GM08714 (cell line): ENCODE data around the gene EPM2A.
"Not testable (repeated sequence)": the region's sequence is repeated elsewhere in the genome, so short reads cannot be mapped to it uniquely, and the experiment has no call there.

ENCODE experiments used
- H3K4me3 ChIP-seq: fragments of 200-500 bp; sonication (Bioruptor generic); 2 replicates; pipeline ENCODE4 v1.5.1; 2014; ENCODE audit warnings: mild to moderate bottlenecking, low read length, inconsistent platforms
- ZNF274 ChIP-seq: IDR thresholded peaks from 2 replicates; pipeline ENCODE4 v1.6.1; 2012; ENCODE audit warnings: mild to moderate bottlenecking, low read depth, low read length

Gene EPM2A

DNA sequence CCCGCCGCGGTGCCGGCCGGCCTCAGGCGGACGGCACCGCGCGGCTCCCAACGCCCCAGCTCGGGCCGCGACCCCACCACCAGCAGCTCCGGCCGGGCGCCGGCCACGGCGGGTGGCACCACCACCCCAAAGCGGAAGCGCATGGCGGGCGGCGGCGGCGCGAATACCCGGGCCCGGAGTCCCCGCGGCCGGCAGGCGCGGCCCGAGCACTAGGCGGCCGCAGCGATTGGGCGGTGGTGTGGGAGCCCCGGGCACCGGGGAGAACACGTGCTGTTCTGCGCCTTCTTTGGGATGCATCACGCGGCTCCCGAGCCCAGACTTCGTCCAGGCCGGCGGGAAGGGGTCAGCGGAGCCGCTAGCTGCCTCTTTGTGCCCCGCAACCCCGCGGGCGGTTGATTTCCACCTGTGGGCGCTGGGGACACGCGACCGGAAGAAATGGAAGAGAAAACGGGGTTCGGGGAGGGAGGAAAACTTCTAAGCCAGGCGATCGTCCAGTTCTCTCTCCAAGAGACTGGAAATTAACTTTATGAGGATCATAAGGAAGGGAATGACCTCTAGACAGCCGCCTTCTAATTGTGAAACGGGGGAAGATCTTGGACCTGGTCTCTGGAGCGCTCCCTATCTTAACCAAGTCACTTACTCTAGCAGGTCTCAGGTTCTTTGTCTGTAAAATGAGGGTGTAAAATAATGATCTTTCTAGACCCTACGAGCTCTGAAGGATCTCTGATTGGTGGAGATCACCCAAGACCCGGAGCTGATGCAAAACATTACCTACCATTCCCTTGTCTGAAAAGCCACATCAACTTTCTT is at the start of gene EPM2A:
Gene EPM2A, minus strand, starts transcription at position 165 of the 810 bp plus-strand sequence. Its CDS starts 22 bp downstream, at position 143.
- TF ChIP-seq ZNF274: no peak
- peak within 1 kb of the TSS; percentile 95 for H3K4me3 ChIP-seq

DNA sequence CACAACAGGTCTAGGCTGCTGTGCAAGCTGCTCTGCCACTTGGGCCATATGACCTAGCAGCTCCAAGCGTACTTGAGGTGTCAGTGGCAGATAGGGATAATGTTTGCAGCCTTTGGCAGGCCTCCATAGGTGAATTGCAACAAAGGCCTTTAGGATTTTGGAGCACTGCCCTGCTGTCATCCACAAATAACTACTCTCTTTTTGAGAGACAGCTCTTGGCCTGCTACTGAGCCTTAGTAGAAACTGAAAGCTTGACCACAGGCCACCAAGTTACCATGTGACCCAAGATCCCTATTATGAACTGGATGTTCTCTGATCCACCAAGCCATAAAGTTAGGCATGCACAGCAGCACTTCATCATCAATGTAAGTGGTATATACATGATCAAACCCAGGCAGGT is 49.4 kb upstream of the EPM2A start:
- no peak overlapping the region for H3K4me3 ChIP-seq
- no peak for TF ChIP-seq ZNF274

DNA sequence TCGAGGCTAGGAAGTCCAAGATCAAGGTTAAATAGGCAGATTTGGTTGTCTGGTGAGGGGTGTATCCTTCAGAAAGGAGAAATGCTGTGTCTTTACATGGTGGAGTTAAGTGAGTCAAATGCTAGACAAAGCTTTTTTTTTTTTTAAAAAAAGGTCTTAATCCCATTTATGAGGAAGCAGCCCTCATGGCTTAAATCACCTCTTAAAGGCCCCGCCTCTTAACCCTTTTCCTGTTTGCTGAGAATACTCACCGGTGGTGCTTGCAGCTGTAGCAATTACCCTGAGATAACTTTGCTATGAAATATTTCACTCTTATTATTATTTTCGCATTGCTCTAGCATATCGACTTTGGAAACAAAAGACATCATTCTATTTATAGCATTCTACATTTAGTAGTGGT is 48.5 kb upstream of the EPM2A start:
- TF ChIP-seq ZNF274: no peak
- no peak overlapping the region for H3K4me3 ChIP-seq

DNA sequence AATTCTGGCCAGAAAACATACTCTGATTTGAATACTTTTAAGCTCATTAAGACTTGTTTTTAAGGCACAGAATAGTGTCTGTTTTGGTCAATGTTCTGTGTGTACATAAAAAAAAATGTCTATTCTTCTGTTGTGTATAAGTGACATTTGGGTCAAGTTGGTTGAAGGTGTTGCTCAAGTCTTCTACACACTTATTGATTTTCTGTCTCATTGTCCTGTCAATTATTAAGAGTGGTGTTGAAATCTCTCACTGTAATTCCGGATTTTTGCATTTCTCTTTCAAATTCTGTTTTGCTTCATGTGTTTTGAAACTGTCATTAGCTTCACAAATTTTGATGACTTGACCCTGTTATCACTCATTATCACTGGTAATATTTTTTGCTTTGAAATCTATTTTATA is 37.5 kb upstream of the EPM2A start:
- H3K4me3 ChIP-seq: no peak overlapping the region
- TF ChIP-seq ZNF274: no peak

DNA sequence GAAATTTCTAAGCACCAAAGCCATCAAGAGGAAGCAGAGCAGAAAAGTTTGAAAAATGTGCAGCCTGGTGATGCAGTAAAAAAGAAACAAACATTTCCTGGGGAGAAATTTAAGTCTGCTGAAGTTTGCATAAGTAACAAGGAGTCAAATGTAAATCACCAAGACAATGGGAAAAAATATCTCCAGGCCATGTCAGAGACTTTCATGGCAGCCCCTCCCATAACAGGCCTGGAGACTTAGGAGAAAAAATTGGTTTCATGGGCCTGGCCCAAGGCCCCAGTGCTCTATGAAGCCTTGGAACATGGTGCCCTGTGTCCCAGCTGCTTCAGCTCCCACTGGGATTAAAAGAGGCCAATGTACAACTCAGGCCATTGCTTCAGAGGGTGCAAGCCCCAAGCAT is 30.1 kb upstream of the EPM2A start:
- TF ChIP-seq ZNF274: no peak

DNA sequence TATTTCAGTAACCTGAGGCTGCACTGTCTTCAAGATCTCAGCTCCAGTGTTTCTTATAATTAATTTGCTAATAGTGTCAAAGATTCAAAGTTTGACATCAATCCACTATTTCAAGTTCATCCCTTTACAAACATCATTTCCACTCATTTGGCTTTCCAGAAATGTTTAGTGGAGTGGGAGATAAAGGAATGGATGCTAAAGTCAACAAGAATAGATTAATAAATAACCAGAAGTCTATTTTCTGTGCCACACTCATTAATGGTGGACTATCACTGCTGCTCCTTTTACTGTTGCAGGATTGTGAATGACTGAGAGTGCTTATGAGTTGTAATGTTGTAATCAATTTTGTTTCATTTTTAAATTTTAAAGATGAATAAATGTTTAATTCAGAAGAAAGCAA is 28.4 kb upstream of the EPM2A start:
- H3K4me3 ChIP-seq: no peak overlapping the region
- TF ChIP-seq ZNF274: no peak

More for the DNA sequence above, 30.1 kb upstream of the EPM2A start:
- no peak overlapping the region for H3K4me3 ChIP-seq

DNA sequence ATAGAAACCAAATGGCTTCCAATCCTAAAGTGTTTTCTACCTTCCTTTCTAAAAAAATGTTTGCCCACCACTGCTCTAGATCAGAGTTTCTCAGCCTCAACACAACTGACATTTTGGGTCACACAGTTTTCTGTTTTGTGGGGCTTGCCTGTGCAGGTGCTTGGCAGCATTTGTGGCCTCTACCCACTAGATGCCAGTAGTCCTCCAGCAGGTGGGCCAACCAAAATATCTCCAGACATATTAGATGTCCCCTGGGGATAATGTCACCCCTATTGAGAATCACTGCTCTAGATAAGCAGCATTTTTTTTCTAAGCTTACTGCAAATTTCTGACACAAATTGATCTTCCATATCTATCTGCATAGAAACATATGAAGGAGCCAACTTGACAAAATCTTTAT is 26.3 kb upstream of the EPM2A start:
- no peak for TF ChIP-seq ZNF274
- H3K4me3 ChIP-seq: no peak overlapping the region

DNA sequence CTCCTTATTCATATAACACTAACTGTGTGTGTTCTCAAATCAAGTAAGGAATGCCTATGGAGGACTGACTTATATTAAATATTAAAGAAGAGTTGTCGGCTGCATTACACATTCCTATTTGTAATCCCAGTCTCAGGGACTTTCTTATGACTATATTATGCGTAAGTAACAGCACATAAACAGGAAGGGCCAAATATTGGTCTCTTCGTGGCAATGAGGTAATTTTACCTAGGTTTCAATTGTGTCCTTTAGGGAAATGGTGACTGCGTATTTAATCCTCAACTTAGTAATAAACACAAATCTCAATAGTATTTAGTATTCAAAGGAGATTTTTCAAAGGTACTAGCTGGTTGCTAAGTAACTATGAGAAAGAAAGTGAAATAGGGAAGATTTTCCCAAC is 22.8 kb upstream of the EPM2A start:
- H3K4me3 ChIP-seq: no peak overlapping the region
- TF ChIP-seq ZNF274: no peak

DNA sequence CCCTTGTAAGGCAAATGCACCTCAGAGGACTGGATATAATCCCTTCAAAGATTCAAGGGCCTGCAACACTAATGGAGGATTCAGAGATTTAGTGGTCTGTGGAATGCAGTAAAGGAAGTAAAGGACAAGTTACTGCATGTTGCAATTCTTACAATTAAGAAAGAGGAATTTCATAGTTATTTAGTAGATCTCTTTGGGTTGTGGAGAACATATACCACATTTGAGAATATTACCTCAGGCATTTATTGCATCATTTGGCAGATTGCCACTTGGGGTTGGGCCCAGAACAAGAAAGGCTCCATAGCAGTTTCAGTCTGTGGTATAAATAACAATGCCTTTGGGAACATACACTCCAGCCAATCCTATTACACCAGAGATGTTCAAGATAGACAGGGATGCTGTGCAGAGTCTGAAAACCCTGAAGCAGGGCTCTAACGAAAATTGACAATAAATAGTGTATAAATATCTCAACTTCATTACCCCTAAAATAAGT is 20.9 kb upstream of the EPM2A start:
- no peak for TF ChIP-seq ZNF274
- no peak overlapping the region for H3K4me3 ChIP-seq

DNA sequence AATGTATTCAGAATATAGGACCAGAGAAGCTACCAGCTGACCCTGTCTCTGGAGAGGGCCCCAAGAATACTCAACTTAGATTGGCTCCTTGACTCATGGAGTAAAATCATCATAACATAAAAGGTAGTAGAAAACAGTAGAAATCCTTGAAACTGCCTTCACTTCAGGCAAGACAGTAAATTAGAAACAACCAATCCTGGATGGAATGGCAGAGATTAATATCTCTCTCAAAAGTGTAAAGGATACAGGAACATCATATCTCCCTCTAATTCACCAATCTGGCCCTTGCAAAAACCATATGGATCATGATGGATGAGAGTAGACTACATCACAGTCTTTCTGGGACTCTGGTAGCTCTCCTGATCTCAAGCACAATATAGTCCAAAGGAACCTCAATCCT is 20.4 kb upstream of the EPM2A start:
- no peak for TF ChIP-seq ZNF274
- no peak overlapping the region for H3K4me3 ChIP-seq

DNA sequence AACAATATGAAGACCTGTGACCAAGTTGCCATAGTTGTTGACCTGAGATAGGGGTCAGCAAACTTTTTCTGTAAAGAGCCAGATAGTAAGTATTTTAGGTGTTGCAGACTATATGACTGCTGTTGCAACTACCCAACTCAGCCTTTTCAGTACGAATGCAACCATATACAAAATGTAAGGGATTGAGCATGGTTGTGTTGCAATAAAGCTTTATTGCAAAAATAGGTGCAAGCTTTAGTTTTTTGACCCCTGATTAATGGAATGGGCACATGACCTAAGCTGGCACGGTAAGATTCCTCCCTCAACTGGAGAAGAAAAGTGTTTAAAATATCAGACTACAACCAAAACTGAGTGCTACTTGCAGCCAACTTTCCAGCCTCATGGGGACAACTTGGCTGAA is 17.3 kb upstream of the EPM2A start:
- no peak overlapping the region for H3K4me3 ChIP-seq

DNA sequence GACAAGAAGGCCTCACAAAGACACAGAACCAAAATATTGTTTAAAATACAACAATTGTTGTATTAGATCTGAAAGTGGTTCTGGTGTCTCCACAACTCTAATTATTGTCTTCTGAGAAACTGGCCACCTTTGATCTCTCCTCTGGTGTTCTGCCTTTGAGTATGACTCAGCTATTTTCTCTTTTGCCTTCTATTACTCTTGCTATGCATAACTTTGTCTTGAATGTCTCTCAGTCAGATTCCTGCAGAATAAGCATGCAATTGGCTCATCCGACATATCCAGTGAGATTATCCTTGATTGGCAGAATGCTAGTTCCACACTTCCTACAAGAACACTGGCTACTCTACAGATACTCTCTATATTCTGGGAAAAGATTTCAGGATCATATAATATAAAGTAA is 14.3 kb upstream of the EPM2A start:
- H3K4me3 ChIP-seq: no peak overlapping the region
- no peak for TF ChIP-seq ZNF274

More for the DNA sequence above, 17.3 kb upstream of the EPM2A start:
- no peak for TF ChIP-seq ZNF274

DNA sequence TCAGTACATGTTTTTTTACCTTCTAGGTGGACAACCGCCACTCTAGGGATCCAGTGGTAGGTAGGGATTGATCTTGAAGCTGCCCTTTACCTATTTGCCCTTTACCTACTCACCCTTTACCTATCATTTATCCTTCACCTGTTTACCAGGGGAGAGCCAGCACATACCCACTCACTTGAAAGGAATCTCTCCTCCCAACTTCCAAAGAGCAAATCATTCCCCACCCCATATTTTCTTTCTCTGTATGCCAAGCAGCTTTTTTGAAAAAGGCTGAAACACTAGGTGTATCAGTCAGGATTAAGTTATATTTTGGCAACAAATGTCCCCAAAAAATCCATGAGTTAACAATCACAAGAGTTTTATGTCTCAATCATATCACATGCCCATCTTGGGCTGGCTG is 10.5 kb upstream of the EPM2A start:
- no peak for TF ChIP-seq ZNF274
- H3K4me3 ChIP-seq: no peak overlapping the region

DNA sequence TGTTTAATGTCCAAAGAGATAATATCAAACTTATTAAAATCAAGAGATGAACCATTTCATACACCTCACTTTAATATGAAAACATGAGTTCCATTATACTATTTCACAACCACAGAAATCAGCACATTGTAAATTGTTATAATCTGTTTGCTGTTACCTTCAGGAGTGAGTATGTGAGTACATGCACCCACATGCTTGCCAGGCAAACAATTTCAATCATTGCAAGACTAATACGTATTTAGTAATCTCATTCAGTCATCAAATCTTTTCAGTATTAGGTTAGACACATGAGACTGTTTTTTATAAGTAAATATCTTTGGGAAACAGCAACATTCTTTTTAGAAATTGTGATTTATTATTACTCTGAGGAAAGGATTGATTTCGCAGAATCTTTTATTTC is 9.3 kb upstream of the EPM2A start:
- no peak overlapping the region for H3K4me3 ChIP-seq
- no peak for TF ChIP-seq ZNF274

DNA sequence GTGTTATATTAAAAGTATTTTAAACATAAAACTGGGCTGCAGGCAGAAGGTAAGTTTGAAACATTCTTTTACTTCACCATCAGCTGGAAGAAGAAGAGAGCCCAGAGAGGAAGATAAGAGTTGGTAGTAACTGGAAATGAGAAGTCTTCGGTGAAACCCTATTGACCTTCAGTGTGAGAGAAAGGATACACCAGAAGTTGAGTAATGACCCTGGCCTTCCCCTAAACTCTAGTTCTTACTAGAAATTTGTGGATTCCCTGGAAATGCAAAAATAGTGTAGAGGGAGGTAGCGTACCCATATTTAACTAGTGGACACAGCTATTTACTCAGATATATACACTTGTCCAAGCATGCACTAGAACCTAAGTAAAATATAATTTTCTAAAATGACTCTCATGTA is 8.0 kb upstream of the EPM2A start:
- no peak overlapping the region for H3K4me3 ChIP-seq
- no peak for TF ChIP-seq ZNF274

DNA sequence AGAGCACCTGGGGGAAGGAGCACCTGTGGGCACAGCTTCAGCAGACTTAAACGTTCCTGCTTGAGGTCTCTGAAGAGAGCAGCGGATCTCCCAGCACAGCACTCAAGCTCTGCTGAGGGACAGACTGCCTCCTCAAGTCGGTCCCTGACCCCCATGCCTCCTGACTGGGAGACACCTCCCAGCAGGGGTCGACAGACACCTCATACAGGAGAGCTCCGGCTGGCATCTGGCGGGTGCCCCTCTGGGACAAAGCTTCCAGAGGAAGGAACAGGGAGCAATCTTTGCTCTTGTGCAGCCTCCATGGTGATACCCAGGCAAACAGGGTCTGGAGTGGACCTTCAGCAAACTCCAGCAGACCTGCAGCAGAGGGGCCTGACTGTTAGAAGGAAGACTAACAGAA is 7.2 kb upstream of the EPM2A start:
- H3K4me3 ChIP-seq: not testable (repeated sequence)

DNA sequence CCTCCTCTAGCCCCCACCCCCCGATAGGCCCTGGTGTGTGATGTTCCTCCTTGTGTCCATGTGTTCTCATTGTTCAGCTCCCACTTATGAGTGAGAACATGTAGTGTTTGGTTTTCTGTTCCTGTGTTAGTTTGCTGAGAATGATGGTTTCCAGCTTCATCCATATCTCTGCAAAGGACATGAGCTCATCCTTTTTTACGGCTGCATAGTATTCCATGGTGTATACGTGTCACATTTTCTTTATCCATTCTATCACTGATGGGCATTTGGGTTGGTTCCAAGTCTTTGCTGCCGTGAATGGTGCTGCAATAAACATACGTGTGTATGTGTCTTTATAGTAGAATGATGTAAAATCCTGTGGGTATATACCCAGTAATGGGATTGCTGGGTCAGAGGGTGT is 4.4 kb upstream of the EPM2A start:
- H3K4me3 ChIP-seq: not testable (repeated sequence)
